Pulmonary artery endothelial cell (primary cell): ENCODE results near the gene HIPK1. TPM values are rescaled to one million over a fixed set of nuclear protein-coding genes. Genes with fewer than 3 reads are reported as not detected.
"Not testable (repeated sequence)": the region's sequence is repeated elsewhere in the genome, so short reads cannot be mapped to it uniquely, and the experiment has no call there.

ENCODE experiments used
- DNase-seq: peaks from one replicate; pipeline ENCODE4 v3.0.0-alpha.2; 2011; ENCODE audit warnings: low read depth, low spot score
- total RNA-seq: library from RNA; depleted of rRNA; stranded (reverse); fragments of >200 nt; gene quantifications from 2 replicates; pipeline ENCODE4 v1.2.3, GENCODE V29; 2014

HIPK1 gene
- total RNA-seq, 1 donor from 2014 or later, result 34.8 TPM

DNA sequence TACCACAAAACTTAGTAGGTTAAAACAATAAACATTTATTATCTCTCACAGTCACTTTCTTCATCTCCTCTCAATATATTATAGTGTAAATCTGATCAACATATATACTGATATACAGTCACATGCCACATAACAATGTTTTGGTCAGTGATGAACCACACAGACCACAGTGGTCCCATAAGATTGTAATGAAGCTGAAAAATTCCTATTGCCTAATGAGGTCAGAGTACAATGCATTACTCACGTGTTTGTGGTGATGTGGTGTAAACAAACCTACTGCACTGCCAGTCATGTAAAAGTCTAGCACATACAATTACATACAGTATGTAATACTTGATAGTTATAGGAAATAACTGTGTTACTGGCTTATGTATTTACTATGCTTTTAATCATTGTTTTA lies 80.3 kb downstream of the HIPK1 start:
- no peak for DNase-seq

DNA sequence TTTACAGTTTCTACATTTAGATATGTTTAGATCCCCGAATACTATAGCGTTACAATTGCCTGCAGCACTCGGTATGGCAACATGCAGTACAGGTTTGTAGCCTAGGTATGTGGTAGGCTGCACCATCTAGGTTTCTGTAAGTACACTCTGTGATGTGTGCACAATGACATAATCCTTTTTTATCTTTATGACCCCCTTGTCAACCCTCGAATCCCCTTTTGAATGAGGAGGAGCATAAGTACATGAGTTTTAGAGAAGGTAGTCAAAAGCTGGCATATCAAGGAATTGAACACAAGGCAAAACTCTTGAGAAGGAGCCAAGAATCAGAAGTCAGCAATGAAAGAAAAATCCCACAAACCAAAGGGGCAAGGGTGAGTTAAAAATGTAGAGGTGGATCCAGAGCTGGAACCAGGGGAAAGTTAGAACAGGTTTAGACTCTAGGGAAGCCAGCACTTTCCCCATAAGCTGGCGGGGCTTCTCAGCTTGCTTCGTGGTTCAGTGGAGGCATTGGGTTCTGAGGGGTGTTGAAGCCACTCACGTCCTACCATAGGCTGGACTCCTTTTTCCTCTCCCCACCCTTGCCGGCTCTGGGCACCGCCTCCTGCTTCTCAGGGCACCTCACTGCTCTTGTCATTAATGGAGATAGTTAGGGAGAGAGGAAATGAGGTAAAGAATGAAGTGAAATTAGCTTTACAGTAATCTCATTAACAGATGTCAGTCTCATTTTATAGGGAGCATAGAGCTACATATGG lies 81.5 kb downstream of the HIPK1 start:
- no peak for DNase-seq

DNA sequence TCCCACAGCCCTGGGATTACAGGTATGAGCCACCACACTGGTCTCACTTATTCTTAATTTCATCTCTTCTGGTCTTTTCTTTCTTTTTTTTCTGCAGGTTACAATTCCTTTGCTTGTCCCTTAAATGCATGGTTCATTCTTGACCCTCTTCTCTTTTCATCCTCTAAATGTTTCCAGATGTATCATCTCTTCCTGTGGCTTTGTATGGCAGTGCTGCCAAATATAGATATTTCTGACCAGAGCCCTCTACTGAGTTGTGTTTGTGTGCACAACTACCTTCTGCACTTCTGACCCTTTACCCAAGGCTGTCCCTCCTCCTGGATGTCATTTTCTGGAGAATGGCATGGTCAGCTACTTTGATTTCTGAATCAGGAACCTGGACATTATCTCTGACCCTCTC lies 82.7 kb downstream of the HIPK1 start:
- no peak for DNase-seq

DNA sequence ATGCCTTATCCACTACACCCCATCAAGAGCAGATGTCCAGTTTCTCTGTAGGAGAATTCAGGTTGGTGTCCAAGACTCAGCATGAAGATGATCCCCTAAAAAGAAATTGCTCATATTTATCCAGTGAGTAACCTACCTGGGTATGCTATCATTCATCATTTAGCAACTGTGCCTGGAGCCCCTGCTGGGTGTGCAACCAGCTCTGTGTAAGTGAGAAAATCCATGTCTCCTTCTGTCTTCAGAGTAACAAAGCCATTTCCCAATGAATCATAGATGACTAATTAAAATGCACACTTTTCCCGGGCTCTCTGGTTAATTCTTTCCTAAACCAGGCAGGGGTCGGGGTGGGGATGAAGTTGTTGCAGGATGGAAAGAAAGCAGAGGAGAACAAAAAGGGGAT lies 86.0 kb downstream of the HIPK1 start:
- DNase-seq, result no peak

DNA sequence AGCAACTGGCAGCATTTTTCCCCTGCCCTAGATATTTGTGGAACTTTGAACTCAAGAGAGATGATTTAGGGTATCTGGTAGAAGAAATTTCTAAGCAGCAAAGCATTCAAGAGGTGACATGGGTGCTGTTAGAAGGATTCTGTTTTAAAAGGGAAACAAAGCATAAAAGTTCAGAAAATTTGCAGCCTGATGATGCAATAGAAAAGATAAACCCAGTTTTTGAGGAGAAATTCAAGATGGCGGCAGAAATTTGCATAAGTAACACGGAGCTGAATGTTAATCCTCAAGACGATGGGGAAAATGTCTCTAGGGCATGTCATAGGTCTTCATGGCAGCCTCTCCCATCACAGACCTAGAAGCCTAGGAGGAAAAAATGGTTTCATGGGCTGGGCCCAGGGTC lies 90.6 kb downstream of the HIPK1 start:
- DNase-seq, result not testable (repeated sequence)

DNA sequence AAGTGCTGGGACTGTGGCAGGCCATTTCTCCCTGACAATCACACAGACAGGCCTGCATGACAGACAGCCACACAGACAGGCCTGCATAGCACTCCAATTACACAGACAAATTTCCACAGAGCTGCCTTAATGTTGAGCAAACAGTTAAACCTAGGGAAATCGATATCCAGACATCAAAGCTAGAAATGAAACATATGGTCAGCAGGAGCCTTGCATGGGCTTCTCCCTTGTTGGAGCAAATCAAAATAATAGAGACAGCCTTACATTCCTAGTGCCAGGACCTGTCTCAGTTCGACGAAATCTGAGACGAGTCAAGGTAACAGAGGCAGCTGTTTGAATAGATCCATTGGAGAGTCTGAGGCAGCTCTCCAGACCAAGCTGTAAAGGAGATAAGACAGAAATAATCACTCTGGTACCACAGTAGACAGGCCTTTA lies 92.6 kb downstream of the HIPK1 start:
- DNase-seq, result no peak

DNA sequence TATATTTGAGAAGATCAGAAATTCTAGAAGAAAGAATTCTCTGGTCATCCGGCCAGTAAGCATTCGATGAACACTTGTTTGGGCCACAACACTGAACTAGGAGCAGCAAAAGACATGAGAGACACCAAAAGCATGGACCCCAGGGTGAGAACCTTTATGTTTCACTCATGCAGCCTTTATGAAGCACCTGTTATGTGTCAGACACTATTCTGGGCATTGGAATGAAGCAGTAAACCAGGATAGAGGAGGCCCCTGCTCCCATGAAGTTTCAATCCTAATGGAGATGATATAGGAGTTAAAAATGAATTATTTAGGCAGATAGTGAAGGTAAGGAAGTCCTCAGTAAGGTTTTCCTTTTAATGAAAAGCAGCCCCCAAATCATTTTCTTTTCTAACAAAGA lies 93.8 kb downstream of the HIPK1 start:
- DNase-seq, result no peak

DNA sequence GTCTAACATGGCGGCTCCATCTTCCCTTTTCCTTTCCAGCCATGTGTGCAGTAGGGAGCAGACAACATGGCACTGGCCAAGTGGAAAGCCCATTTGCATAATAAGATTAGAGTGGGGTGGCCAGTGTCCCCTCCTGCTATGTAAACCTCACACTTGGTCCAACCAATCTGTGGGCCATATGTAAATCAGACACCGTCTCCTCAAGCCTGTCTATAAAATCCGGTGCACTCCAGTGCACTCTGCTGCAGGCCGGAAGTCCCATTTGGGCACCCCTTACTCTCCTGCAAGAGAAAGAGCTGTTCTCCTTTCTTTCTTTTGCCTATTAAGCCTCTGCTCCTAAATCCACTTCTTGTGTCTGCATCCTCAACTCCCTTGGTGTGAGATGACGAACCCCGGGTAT lies 94.3 kb downstream of the HIPK1 start:
- no peak for DNase-seq

DNA sequence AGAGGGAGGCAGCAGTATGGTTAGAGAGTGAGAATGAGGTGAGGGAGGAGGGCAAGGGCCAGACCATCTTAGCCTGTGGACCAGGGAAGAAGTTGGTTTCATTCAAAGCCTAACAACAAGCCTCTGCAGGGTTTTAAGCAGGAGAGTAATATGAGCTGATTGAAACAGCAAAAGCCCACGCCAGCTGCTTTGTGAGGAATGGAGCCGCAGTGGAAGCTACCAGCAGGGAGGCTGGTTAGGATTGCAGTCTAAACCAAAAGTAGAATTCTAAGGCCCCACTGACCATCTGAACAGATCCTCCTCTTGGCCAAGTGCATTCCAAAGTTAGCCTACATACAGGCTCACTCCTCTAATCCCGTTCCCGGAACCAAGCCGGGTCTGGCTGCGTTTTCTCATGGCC lies 94.9 kb downstream of the HIPK1 start:
- DNase-seq, result no peak

DNA sequence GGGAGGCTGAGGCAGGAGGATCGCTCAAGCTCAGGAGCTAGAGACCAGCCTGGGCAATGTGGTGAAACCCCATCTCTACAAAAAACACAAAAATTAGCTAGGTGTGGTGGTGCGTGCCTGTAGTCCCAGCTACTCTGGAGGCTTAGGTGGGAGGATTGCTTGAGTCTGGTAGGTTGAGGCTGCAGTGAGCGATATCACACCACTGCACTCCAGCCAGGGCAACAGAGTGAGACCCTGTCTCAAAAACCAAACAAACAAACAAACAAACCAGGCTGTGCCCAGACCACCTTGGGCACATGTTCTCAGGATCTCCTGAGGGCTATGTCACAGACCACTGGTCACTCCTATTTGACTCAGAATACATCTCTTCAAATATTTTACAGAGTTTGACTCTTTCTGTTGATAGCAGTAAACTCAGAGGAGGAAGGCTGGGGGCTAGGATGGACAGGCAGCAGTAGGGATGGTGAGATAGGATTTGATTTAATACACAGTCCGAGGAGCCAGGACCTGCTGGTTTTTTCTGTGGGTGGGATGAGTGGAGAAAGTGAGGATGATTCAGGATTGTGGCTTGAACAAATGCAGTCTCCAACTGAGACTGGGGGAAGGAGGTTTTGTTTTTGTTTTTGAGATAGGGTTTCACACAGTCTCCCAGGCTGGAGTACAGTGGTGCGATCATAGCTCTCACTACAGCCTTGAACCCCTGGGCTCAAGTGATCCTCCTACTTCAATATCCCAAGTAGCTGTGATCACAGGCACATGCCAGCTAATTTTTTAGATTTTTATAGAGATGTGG lies 96.7 kb downstream of the HIPK1 start:
- DNase-seq, result no peak

DNA sequence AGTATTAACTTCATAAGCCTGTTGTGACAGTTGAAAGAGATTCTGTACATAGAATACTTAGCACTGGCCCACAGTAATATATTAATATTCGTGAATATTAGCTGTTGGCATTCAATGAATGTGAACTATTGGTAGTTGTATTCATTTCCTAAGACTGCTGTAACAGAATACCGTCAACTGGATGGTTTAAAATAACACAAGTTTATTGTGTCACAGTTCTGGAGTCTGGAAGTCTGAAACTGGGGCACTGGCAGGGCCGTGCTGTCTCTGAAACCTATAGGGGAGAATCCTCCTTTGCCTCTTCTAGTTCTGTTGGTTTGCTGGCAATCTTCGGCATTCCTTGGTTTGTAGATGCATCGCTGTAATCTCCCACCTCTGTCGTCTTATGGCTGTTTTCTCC lies 97.7 kb downstream of the HIPK1 start:
- no peak for DNase-seq

Other genes starting within 250 kb of the HIPK1 start
- gene PHTF1, start 169.8 kb upstream of the HIPK1 start, total RNA-seq, result 39.8 and 59.7 TPM in 2 replicates
- gene RSBN1, start 116.8 kb upstream of the HIPK1 start, total RNA-seq, result 9.1 and 11.9 TPM in 2 replicates
- gene PTPN22, start 57.6 kb upstream of the HIPK1 start, total RNA-seq, result 0.63 and 3.2 TPM in 2 replicates
- 0.11 and 0.26 TPM in 2 replicates for gene BCL2L15, start 41.7 kb upstream of the HIPK1 start, total RNA-seq
- 25.1 and 29.3 TPM in 2 replicates for gene AP4B1, start 24.5 kb upstream of the HIPK1 start, total RNA-seq
- 3.4 and 3.9 TPM in 2 replicates for gene DCLRE1B, start 24.0 kb upstream of the HIPK1 start, total RNA-seq
- 0.78 and 0.86 TPM in 2 replicates for gene OLFML3, start 50.1 kb downstream of the HIPK1 start, total RNA-seq
- gene SYT6, start 224.5 kb downstream of the HIPK1 start, total RNA-seq, result not detected in 2 replicates